KOPT-K1 (cell line): ENCODE data around the gene SAMD4A.

Source experiments
- H3K27ac ChIP-seq: fragments of 200-600 bp; sonication (generic); 2 replicates; pipeline ENCODE4 v1.5.1; 2016; ENCODE audit warnings: antibody characterized with exemption, mild to moderate bottlenecking, low read depth, low read length; ENCODE audit not compliant: poor library complexity, severe bottlenecking
- H3K36me3 ChIP-seq: fragments of 200-600 bp; sonication (generic); 2 replicates; pipeline ENCODE4 v1.5.1; 2017; ENCODE audit warnings: antibody characterized with exemption, mild to moderate bottlenecking, low read length, moderate library complexity; ENCODE audit not compliant: insufficient read depth
- H3K9me3 ChIP-seq: fragments of 200-600 bp; sonication (generic); 2 replicates; pipeline ENCODE4 v1.5.1; 2017; ENCODE audit warnings: antibody characterized with exemption, low read length, mild to moderate bottlenecking; ENCODE audit not compliant: insufficient read depth, poor library complexity, severe bottlenecking

Gene SAMD4A

DNA sequence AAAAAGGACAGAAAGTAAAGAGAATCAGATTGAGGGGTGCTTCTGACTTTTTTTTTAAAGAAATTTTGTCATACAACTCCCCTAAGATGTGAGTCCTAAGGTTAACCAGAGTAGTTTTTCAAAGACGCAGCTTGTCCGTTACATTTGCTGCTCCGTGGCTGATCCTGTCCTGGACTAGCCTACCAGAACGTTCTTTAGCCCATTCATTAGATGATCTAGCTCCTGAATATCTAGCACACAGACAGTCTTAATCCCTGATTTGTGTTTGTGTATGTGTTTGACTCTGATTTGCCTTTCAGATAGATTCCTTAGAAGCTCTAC is 60.3 kb downstream of the SAMD4A start:
- Histone ChIP-seq H3K27ac (peak overlapping the region; percentile 14), H3K9me3 (no peaks in the 10 kb centered on the region), H3K36me3 (no peaks in the 10 kb centered on the region)

- Histone ChIP-seq H3K27ac (peak overlapping the region; percentile 15), H3K36me3 (no peaks in the 10 kb centered on the region), H3K9me3 (no peaks in the 10 kb centered on the region)
Measured at GRCh38 chr14:54627540-54628363, 60.8 kb downstream of the SAMD4A start.

- no peak overlapping the region for H3K27ac ChIP-seq
- no peaks in the 10 kb centered on the region for H3K9me3 ChIP-seq
- no peaks in the 10 kb centered on the region for H3K36me3 ChIP-seq
Measured at GRCh38 chr14:54629183-54629582, 62.3 kb downstream of the SAMD4A start.

GRCh38 chr14:54629635-54630360 is 62.9 kb downstream of the SAMD4A start:
- H3K27ac ChIP-seq, result no peak overlapping the region
- H3K36me3 ChIP-seq, result no peaks in the 10 kb centered on the region
- no peaks in the 10 kb centered on the region for H3K9me3 ChIP-seq

GRCh38 chr14:54631016-54631415 is 64.1 kb downstream of the SAMD4A start:
- H3K27ac ChIP-seq, result no peak overlapping the region
- no peaks in the 10 kb centered on the region for H3K36me3 ChIP-seq
- no peaks in the 10 kb centered on the region for H3K9me3 ChIP-seq

GRCh38 chr14:54632452-54632851 is 65.5 kb downstream of the SAMD4A start:
- Histone ChIP-seq H3K27ac (no peak overlapping the region), H3K36me3 (no peaks in the 10 kb centered on the region), H3K9me3 (no peaks in the 10 kb centered on the region)

GRCh38 chr14:54633076-54633475 is 66.1 kb downstream of the SAMD4A start:
- Histone ChIP-seq H3K27ac (no peak overlapping the region), H3K9me3 (no peaks in the 10 kb centered on the region), H3K36me3 (no peaks in the 10 kb centered on the region)

DNA sequence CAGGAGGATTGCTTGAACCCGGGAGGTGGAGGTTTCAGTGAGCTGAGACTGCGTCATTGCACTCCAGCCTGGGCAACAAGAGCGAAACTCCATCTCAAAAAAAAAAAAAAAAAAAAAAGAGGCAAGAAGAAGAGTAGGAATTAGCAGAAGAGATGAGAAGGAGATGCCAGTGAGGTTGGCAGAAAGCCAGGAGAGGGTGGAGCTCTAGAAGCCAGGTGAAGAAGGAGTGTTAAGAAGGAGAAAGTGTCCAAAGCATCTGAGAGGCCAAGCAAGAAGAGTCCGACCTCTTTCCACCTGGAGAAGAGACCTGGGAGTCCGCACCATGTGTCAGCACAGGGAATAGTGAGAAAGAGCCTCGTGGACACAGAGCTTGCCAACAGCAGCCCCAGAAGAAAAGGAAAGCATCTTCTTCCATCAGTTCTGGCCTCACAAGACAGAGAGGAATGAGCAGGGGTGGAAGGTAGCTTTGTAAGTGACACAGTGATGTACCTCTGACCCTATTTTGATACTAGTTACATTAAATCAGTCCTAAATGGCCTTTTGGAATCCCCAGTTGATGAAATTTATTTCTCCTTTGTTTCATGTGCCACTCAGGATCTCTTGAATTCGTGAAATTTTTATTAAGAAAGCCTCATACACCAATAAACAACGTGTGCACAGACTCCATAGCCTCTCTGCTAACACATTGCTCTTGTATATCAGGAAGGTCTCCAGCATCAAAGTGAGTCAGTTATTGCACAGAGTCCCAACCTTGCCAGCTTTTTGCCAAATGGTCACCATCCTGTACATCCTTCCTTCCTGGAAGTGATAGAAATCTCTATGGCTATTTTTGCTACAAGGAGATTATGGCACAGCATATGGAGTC is 70.6 kb downstream of the SAMD4A start:
- no peaks in the 10 kb centered on the region for H3K9me3 ChIP-seq
- H3K36me3 ChIP-seq, result no peaks in the 10 kb centered on the region
- no peak overlapping the region for H3K27ac ChIP-seq

GRCh38 chr14:54638135-54638446 is 71.2 kb downstream of the SAMD4A start:
- no peaks in the 10 kb centered on the region for H3K9me3 ChIP-seq
- no peak overlapping the region for H3K27ac ChIP-seq
- no peaks in the 10 kb centered on the region for H3K36me3 ChIP-seq

- Histone ChIP-seq H3K27ac (no peak overlapping the region), H3K9me3 (no peaks in the 10 kb centered on the region), H3K36me3 (no peaks in the 10 kb centered on the region)
Measured at GRCh38 chr14:54639611-54640010, 72.7 kb downstream of the SAMD4A start.

- no peaks in the 10 kb centered on the region for H3K9me3 ChIP-seq
- H3K36me3 ChIP-seq, result no peaks in the 10 kb centered on the region
- no peak overlapping the region for H3K27ac ChIP-seq
Measured at GRCh38 chr14:54640506-54640905, 73.6 kb downstream of the SAMD4A start.

GRCh38 chr14:54642121-54642520 is 75.2 kb downstream of the SAMD4A start:
- H3K27ac ChIP-seq, result no peak overlapping the region
- no peaks in the 10 kb centered on the region for H3K36me3 ChIP-seq
- H3K9me3 ChIP-seq, result no peaks in the 10 kb centered on the region

DNA sequence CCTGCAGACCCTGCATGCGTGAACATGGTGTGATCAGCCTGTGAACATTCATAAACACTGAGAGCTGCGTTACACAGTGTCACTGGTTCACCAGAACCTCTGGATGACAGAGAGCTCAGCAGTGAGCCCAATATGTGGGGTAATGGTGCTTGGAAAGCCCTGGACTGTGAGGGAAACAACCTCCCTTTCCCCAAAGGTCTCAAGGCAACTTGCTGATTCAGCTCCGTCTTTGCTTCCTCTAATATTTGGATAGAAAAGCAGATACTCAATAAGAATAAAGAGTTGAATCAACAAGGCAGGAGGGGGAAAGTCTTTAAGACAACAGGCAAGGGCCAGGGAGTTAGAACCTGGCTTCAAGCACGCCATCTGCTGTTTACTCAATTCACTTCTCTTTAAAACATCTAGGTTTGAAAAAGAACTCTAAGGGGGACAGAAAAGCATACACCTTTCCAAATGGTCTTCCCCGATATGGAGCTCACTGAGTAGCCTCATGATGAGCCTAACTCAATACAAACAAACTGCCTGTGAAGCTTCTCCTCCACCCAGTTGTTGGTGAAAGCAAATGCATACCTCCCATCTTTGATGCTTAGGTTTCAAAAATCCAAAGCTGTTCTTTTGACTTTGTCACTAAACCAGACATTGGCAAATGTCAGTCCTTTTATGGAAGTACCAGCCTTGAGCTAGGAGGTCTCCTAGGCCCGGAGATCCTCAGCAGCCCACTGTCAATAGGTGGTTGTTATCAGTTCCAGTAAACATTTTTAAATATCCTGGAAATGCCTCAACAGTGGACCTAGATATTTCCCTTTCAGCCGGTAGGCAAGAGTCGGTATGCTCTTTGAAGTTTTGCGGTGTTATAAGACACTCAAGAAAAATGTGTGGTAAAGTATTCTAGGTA is 76.1 kb downstream of the SAMD4A start:
- H3K27ac ChIP-seq, result no peak overlapping the region
- no peaks in the 10 kb centered on the region for H3K36me3 ChIP-seq
- H3K9me3 ChIP-seq, result no peaks in the 10 kb centered on the region

- no peak overlapping the region for H3K27ac ChIP-seq
- no peaks in the 10 kb centered on the region for H3K36me3 ChIP-seq
- H3K9me3 ChIP-seq, result no peaks in the 10 kb centered on the region
Measured at GRCh38 chr14:54643696-54644176, 76.8 kb downstream of the SAMD4A start.
